Skeletal muscle satellite cell (primary cell): Measurements from ENCODE around the gene SLC9A3.
A peak's percentile ranks its signal among the peaks of the same experiment; 100 is the strongest.

Experiments used
- H3K27me3 ChIP-seq: 2 replicates; pipeline ENCODE4 v1.7.0; 2013; ENCODE audit warnings: low read length; ENCODE audit not compliant: control insufficient read depth, insufficient read depth
- H3K36me3 ChIP-seq: 2 replicates; pipeline ENCODE4 v1.7.0; 2013; ENCODE audit warnings: mild to moderate bottlenecking, control low read depth, low read length; ENCODE audit not compliant: insufficient read depth
- H3K4me1 ChIP-seq: 2 replicates; pipeline ENCODE4 v1.7.0; 2013; ENCODE audit warnings: low read length; ENCODE audit not compliant: control insufficient read depth, insufficient read depth
- H3K4me2 ChIP-seq: 2 replicates; pipeline ENCODE4 v1.7.0; 2013; ENCODE audit warnings: mild to moderate bottlenecking, low read length
- H3K4me3 ChIP-seq: 2 replicates; pipeline ENCODE4 v1.7.0; 2013; ENCODE audit warnings: low read length
- H3K9ac ChIP-seq: 2 replicates; pipeline ENCODE4 v1.7.0; 2013; ENCODE audit warnings: mild to moderate bottlenecking, low read depth, low read length, moderate library complexity
- H3K9me3 ChIP-seq: replicated peaks from 2 replicates; pipeline ENCODE4 v1.7.0; 2013; ENCODE audit warnings: mild to moderate bottlenecking, control low read depth, low read length

Gene SLC9A3

DNA sequence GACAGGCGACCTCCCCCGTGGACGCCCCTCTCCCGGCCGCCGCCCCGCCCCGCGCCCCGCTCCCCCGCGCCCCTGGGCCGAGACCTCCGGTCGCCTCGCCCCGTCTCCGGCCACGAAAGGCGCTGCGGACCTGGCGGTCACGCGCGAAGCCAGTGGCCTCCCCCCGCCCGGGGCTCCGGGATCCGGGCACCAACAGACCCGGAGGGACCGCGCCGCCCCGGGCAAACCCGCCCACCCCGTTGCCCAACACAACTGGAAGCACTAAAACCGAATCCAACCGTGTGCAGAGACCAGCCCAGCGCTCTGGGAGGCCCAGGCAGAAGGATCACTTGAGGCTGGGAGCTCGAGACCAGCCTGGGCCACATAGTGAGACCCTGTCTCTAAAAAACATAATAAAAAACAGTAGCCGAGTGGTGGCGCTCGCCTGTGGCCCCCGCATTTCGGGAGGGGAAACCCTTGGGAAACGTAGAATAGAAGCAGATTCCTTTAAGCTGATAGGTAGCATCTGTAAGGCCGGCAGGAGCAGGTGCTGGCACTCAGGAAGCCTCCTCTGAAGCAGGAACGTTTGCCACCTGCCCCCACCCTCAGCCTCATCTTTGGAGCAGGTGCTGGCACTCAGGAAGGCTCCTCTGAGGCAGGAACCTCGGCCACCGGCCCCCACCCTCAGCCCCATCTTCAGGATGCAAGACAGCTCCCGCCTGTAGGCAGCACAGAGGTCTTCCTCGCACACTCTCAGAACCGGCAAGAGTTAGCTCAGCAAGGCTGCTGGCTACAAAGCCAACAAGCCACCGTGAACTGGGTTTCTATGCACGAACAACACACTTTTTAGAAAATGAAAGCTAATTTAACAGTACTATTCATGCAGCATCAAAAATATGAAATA is 4.6 kb upstream of the SLC9A3 start:
- Histone ChIP-seq H3K4me2 (no peak overlapping the region), H3K4me1 (no peaks in the 10 kb centered on the region), H3K9me3 (no peaks in the 10 kb centered on the region), H3K36me3 (no peaks in the 10 kb centered on the region), H3K27me3 (peaks cover 87% of the 10 kb centered on the region), H3K9ac (no peak overlapping the region), H3K4me3 (no peak overlapping the region)

DNA sequence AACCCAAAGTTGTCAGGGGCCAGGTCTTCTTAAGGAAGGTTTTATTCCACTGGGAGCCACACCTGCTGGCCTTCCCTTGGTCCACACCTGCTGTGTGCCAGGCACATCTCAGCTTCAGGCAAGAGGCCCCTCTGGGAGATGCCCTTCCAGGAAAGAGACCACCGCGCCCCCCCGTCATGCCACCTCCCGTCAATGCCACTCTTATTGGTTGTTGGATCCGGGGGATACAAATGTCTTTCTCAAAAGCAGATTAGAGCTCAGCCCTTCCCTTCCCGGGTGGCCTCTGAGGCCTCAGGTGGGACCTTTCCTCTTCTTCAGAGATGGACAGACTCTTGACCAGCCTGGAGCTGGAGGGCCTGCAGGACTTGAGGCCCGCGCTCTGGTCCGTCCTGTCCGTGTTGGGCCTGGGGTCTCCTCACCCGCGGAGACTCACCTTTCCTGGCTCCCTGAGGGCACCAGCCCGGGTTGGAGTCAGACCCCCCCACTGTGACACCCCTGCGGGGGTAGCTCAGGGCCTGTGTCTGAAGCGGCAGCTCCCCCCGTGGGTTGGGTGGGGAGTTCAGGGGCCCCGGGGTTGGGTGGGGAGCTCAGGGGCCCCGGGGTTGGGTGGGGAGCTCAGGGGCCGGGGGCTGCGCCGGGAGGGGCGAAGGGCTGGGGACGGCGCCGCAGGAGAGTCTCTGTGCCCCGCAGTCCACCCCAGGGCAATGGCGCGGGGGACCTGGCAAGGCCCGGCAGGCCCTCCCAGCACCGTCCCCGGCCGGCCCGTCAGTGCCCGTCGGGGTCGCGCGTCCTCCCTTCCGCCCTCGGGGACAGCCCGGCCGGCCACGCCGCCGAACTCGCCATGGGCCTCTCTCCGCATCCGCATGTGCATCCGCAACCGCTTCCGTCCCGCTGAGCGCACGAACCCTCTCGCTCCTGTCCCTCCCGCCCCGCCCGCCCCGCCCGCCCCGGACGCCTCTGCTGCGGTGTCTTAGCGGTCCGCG is 3.7 kb upstream of the SLC9A3 start:
- Histone ChIP-seq H3K27me3 (peaks cover 87% of the 10 kb centered on the region), H3K36me3 (no peaks in the 10 kb centered on the region), H3K9me3 (no peaks in the 10 kb centered on the region), H3K4me1 (no peaks in the 10 kb centered on the region), H3K4me3 (no peak overlapping the region), H3K4me2 (no peak overlapping the region), H3K9ac (no peak overlapping the region)

DNA sequence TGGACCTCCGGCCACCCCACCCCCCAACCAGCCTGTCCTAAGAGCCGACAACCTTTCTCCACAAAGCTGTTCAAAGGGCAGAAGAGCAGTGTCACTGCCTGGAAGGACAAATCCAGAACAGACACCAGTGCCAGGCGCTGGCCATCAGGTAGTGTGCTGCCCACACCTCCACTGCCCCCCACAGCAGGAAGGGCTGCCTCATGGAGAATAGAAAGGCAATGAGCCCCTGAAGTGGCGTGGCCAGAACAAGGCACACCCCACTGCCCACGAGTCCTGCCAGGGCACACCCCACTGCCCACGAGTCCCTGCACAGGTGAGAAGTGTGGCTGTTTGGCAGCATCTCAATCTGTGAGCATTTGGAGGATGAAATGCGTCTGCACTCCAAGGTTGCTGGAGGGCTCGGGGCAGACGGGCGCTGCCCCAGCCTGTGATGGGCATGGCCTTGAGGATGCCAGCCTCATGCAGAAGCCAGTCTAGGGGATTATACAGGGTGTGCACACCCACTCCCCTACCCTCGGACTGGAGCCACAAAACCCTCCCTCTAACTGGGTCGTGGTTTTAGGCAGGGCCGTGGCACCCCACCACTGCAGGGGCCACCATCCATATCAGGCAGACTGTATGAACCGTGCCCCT is 2.3 kb upstream of the SLC9A3 start:
- H3K9me3 ChIP-seq = no peaks in the 10 kb centered on the region
- no peaks in the 10 kb centered on the region for H3K4me1 ChIP-seq
- peaks cover 86% of the 10 kb centered on the region for H3K27me3 ChIP-seq
- no peak overlapping the region for H3K9ac ChIP-seq
- no peak overlapping the region for H3K4me2 ChIP-seq
- no peaks in the 10 kb centered on the region for H3K36me3 ChIP-seq
- no peak overlapping the region for H3K4me3 ChIP-seq

DNA sequence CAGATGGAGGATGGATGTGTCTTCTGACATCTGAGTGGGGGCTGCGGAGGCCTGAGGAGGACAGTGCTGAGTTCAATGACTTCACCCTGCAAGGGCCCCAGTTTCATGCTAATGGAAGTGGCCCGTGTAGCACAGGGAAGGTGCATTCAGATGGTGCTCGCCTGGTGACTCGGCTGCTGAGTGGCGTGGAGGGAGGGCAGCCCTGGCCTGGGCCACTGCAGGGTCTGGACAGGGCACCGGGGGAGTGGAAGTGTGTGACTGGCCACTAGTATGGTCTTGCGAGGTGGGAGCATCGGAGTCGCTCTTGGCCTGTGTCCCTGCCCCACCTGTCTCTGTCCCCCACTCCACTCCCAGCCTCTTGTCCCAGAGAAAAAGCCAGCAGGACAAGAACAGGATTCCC is 1.7 kb upstream of the SLC9A3 start:
- H3K4me1 ChIP-seq = no peaks in the 10 kb centered on the region

DNA sequence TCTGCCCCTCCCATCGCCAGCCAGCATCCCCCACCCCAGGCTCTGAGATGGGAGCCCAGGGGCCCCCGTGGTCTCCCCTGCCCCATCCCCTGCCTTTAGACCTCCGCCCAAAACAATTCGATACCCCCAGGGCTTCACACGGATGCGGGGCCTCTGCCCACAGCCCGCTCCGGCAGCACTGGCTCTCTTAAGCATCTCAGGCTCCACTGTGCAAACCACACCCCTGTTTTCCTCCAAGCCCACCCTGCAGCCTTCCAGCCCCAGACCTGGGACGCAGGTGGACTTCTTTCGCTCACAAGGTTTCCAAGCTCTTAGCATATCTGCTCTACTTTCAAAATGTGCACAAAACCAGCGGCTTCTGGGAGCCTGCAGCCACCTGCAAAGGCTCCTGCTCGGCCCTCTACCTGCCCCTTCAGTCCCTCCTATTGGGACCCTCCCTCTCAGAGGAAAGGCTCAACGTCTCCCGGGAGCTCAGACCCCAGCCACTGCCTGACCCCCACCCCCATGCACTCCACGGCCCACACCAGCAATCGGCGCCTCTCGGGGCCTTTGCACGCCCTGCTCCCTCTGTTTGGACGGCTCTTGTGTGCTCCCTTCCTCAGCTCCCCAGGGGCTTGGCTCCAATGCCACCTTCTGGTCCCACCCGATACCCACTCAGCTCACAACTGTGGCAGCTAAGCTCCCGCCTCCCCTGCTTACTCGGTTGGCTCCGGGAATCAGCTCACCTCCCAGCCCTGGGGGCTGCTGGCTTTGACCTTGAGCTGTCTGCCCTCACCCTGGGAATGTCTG is 918 bp upstream of the SLC9A3 start:
- H3K9ac ChIP-seq = no peak overlapping the region
- H3K4me1 ChIP-seq = no peaks in the 10 kb centered on the region
- no peaks in the 10 kb centered on the region for H3K36me3 ChIP-seq
- H3K4me2 ChIP-seq = no peak overlapping the region
- no peak overlapping the region for H3K4me3 ChIP-seq
- H3K27me3 ChIP-seq = peaks cover 82% of the 10 kb centered on the region
- no peaks in the 10 kb centered on the region for H3K9me3 ChIP-seq

More for the DNA sequence above, 1.7 kb upstream of the SLC9A3 start:
- Histone ChIP-seq H3K9me3 (no peaks in the 10 kb centered on the region), H3K9ac (no peak overlapping the region), H3K36me3 (no peaks in the 10 kb centered on the region), H3K27me3 (peaks cover 85% of the 10 kb centered on the region), H3K4me2 (no peak overlapping the region), H3K4me3 (no peak overlapping the region)

DNA sequence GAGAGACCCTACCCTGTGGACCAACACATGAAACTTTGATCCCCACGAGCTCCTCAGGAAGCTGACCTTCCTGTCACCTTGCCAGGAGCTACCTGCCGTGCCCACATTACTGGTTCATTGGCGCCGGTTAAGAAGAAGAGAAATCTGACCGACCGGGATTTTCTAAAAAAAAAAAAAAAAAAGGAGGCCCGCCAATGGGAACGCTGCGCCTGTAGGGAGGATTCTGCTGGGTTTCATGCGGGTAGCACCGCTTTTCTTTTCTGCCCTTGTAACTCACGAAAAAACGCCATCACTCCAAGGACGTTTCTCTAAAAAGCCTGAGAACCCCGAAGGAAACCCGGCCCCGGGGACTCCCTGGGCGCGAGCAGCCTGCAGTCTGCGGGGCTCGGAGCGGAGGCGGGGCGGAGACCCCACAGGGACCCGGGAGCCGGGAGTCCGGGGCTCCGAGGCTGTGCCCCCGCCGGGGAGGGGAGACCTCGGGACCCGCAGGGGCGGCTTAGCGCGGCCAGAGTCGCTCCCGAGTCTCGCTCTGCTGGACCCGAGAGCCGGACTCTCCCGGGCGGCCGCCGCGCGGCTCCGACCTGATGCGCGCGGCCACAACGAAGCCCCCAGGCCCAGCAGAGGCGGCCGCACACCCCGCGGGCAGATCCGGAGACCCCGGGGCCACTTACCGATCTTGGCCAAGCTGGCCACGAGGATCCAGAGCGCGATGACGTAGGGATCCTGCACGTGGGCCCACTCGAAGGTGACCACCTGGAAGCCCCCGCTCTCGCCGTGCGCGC is 617 bp downstream of the SLC9A3 start:
- H3K27me3 ChIP-seq = peaks cover 72% of the 10 kb centered on the region

DNA sequence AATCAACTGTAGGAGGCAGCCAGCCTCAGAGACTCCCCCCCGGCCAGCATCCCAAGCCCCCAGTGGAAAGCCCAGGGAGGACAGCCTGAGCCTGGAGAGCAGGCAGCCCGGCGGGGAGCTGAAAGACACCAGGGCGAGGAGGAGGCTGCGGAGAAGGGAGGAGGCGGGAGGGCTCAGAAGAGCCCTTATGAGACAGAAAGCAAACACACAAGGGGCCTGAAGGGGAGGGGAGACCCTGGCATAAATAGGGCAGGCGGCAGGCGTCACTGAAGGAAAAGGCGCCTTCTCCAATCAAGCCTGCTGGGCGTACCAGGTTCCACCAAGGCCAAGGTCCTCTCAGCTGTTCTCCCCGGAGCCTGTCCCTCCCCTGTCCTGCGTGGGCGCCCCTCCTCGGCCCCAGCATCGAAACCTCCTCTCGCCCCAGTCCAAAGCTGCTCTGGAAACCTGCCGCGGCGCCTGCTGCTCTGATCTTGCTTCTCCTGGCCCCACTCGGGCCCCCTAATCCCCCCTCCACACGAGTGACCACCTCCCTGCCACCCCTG is 1.3 kb downstream of the SLC9A3 start:
- Histone ChIP-seq H3K27me3 (peaks cover 72% of the 10 kb centered on the region), H3K36me3 (no peaks in the 10 kb centered on the region), H3K4me3 (no peak overlapping the region), H3K4me2 (no peak overlapping the region), H3K4me1 (no peaks in the 10 kb centered on the region), H3K9me3 (no peaks in the 10 kb centered on the region), H3K9ac (no peak overlapping the region)

More for the DNA sequence above, 617 bp downstream of the SLC9A3 start:
- H3K4me1 ChIP-seq = no peaks in the 10 kb centered on the region
- no peak overlapping the region for H3K9ac ChIP-seq
- H3K9me3 ChIP-seq = no peaks in the 10 kb centered on the region
- peak overlapping the region; percentile 33 for H3K4me2 ChIP-seq
- H3K36me3 ChIP-seq = no peaks in the 10 kb centered on the region
- no peak overlapping the region for H3K4me3 ChIP-seq

DNA sequence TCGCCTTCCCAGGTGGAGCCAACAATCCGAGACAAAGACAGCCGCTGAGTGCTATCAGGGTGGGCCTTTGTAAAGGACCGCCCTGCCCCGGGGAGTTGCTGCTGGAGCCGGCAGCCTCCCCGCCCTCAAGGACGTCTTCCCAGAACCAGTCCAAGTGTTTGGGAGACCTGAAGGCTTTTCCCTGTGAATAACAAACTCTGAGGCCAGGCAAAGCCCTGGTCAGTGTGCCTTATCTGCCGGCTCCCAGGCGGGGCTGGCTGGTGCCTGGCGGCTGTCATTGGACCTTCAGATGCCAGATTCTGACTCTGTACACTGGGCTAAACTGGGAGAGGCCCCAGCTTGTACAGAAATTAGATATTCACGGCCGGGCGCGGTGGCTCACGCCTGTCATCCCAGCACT is 2.1 kb downstream of the SLC9A3 start:
- Histone ChIP-seq H3K4me2 (no peak overlapping the region), H3K27me3 (peaks cover 64% of the 10 kb centered on the region), H3K9ac (no peak overlapping the region), H3K4me3 (no peak overlapping the region), H3K36me3 (no peaks in the 10 kb centered on the region), H3K9me3 (no peaks in the 10 kb centered on the region), H3K4me1 (no peaks in the 10 kb centered on the region)

DNA sequence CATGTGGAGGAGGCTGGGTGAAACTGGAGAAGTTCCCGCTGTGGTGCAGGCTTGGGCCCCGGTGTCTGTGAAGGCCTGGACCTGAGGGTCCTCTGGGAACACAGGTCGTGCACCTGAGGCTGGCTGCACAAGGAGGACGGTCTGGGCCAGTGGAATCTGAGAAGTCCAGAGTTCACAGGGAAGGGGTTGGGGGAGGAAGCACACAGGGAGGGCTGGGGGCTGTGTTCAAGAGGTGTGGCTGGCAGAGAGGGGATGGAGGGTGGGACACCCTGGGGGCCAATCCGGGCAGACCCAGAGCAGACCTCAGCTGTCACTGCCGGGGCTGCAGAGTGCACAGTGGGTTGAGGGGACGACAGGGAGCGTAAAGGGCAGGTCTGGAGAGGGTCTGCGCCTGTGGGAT is 2.6 kb downstream of the SLC9A3 start:
- H3K27me3 ChIP-seq = peaks cover 62% of the 10 kb centered on the region
- no peaks in the 10 kb centered on the region for H3K4me1 ChIP-seq
- no peak overlapping the region for H3K9ac ChIP-seq
- no peaks in the 10 kb centered on the region for H3K9me3 ChIP-seq
- H3K4me2 ChIP-seq = no peak overlapping the region
- no peaks in the 10 kb centered on the region for H3K36me3 ChIP-seq
- no peak overlapping the region for H3K4me3 ChIP-seq

DNA sequence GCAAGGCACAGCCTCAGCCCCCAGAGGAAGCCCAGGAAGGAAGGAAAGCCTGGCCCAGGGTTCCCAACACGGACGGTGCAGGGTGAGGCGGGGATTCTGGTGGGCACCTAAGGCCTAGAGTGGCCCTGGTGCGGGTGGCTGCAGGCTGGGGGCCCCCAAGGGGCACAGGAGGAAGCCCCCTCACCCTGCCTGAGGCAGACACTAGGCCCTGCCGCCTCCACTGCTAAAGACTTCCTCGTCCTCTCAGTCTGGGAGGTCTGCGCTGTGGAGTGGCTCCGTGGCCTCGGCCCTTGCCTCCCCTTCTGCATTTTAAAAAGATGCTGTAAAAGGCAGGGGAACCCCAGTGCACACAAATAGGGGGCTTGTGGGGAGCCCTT is 3.4 kb downstream of the SLC9A3 start:
- no peaks in the 10 kb centered on the region for H3K9me3 ChIP-seq
- H3K36me3 ChIP-seq = no peaks in the 10 kb centered on the region
- no peak overlapping the region for H3K9ac ChIP-seq
- H3K27me3 ChIP-seq = peaks cover 61% of the 10 kb centered on the region
- H3K4me2 ChIP-seq = no peak overlapping the region
- H3K4me3 ChIP-seq = no peak overlapping the region
- no peaks in the 10 kb centered on the region for H3K4me1 ChIP-seq
